Occipital lobe (tissue), 2 donors: ENCODE measurements around the gene AR. TPM values are rescaled to one million over a fixed set of nuclear protein-coding genes. Genes with fewer than 3 reads are reported as not detected.

Experiments used
- DNase-seq: peaks from one replicate; lab custom pipeline; 2025; lab: John Stamatoyannopoulos, UW
- total RNA-seq: library from RNA; depleted of rRNA; stranded (reverse); fragments of >200 nt; gene quantifications from one replicate; pipeline ENCODE4 v1.2.3, GENCODE V29; 2014

Gene AR
- total RNA-seq, 1 donor from 2014 or later, result 0.62 TPM

DNA sequence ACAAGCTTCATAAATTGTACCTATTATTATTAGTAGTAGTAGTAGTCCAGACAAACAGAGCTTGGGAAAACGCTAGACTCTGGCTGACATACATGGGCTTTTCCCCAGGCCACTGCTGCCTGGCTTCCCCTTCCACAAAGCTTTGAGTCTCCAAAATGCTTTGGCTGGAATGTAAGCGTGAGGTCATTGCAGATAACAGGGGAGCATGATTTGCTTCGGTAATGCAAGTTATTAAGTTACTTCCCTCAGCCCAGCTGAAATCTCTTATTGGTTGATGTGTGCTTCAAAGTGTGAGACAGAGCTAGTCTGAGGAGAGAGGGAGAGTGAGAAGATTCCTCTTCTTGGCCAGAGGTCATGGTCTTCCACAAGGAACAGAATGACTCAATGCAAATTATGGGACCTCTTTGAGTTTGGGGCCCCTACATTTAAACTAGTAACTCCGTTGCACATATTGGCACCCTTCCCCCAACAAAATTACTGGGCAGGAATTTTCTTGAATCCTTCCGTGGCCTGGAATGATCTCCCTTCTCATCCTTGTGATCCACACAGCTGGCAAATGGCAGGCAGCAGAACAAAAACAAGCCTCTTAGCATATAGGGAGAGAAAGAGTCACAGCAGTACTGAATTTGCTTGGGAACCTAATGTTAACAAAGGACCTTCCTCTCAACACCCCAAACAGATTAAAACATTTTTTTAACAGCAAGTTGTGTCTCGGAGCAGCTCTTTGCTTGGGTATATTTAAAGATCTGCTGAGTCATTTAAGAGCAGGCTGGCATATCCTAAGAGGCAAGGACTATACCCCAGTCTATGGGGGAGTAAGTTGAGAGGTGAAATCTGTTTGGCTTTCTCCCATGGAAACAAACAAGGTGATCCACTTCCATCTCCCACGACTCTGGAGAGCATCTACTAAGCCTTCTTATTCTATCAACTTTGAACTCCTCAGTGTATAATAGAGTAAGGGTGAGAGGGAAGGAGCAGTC lies 19.9 kb downstream of the AR start:
- no peak for DNase-seq

DNA sequence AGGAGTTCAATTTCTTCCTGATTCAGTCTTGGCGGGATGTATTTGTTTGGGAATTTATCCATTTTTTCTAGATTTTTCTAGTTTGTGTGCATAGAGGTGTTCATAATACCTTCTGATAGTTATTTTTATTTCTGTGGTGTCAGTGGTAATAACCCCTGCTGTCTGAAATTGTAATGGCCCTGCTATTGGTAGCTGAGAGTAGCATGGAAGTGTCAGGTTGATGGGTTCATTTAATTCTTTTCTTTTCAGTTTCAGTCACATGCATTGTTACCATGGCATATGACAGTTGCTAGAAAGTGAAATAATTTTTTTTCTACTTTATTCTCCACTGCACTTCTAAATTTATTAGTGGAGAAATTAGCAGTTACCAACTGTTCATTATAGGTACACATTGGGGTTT lies 20.7 kb downstream of the AR start:
- DNase-seq, result no peak

DNA sequence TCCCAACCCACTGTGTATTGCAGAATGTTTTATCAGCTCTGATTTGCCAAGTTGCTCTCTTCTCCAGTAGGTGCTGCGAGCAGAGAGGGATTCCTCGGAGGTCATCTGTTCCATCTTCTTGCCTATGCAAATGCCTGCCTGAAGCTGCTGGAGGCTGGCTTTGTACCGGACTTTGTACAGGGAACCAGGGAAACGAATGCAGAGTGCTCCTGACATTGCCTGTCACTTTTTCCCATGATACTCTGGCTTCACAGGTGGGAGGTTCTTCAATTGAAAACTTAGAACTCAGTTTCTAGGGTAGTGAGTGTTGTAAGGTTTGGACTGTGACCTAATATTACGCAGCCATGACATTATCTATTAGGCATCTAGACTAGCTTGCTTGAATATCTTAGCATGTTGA lies 24.9 kb downstream of the AR start:
- DNase-seq, result no peak

DNA sequence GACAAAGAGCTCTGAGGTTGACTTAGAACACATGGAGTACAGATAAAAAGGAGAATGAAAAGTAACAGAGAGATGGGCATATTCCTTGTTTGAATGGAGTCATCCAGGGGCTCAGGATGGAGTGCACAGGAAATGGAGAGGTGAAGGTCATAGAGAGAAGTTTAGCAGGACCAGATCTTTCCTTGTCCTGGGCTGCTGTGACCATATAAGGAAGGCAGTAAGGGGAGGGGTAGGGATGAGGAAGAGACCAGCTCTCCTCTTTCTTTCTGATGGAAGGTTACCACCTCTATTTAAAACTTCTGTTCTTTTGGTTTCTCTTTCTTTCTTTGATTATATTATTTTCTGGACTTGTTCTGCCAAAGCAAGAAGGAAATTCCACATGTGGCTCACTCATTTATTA lies 27.0 kb downstream of the AR start:
- DNase-seq, result no peak

DNA sequence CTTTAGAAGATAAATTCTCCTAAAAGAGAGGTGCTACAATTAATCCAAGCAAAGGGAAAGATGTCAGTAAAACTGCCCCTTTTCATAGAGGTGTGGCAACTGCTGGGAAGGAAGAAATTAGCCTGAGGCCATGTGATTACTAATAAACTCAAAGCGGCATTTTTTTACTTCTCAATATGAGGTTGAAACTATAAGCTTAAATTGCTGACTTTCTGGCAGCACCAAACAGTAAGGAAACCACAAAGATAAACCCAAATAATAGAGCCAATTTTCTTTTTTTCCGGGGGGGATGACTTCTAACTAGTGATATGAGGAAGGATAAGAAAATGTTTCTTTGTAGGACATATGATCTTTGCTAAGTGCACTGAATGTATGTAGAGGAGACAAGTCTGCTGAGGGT lies 30.9 kb downstream of the AR start:
- DNase-seq, result no peak

DNA sequence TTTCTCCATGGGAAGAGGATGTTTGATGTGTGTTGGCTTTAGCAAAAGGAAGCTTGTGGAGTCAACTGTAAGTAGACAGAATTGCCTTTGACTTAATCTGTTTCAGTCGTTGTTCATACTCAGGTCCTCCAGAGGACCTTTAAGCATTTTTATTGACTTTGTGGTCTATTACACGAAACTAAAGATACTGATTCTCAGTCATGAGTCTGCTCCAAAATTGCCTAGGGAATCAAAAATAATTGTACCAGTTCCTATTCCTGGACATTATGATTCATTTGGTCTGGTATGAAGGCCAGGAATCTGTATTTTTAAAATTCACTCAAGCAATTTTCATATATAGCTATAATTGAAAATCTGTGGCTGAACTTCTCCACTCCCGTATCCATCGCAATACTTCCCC lies 38.6 kb downstream of the AR start:
- DNase-seq, result no peak

DNA sequence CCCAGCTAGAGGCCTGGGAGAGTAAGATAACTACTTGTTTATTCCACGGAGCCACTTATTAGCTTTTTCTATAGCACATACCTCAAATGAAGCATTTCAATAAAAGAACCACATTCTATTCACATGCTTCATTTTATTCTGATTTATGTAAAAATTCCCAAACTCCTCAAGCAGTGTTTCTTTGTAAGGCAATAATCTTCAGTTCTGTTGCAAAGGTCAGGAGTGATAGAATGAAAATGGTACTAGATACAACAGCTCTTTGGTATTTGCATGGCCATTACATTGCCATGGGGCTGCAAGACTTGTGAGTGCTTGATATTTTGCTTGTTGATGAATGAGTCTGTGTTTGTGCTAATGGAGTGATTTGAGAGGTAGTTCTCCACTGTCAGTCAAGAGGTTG lies 39.4 kb downstream of the AR start:
- no peak for DNase-seq

DNA sequence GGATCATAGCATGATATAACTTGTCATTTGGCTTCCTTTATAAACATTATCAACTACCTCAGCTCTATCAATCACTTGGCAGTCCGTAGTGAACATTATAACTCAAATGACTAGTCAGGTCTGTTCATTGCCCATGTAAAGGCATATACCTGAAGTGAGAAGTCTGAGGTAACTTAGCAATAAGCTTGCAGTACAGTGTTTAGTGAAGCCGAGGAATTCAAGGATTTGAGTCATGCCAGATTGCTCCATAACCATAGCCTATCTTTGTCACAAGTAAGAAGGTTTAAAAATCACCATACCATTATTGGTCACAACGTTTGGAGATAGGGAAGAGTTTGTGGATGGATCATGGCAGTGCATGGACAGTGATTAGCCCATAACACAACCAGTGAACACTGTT lies 41.6 kb downstream of the AR start:
- no peak for DNase-seq

DNA sequence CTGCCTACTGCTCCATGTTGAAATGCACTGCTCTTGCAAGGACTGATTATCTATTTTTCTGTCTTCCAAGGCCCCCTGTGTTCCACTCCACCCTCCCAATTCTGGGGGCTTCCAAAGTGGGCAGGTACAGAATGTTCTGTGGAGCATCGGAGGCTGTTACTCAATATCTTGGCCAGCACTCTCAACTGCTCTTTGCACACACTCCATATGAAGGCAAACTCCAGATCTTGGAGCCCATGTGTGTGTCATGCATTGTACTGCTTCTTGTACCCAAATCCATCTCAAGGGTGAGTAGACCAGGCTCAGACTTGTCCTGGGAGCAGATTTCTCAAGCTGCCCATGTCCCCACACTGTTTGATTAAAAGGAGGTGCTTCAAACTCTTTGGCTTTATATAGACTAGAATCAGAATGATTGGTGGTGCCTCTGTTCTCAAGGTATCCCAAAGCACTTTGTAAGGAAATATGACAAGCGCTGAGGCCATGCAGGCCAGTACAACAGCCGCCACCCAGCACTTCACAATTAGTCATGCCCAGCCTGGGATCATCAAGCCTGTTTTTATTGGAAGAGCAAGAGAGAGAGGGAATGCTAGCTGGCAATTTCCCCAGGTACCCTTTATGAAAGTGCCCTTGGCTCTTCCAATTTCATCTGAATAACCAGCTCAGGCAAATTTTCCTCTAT lies 44.3 kb downstream of the AR start:
- no peak for DNase-seq

DNA sequence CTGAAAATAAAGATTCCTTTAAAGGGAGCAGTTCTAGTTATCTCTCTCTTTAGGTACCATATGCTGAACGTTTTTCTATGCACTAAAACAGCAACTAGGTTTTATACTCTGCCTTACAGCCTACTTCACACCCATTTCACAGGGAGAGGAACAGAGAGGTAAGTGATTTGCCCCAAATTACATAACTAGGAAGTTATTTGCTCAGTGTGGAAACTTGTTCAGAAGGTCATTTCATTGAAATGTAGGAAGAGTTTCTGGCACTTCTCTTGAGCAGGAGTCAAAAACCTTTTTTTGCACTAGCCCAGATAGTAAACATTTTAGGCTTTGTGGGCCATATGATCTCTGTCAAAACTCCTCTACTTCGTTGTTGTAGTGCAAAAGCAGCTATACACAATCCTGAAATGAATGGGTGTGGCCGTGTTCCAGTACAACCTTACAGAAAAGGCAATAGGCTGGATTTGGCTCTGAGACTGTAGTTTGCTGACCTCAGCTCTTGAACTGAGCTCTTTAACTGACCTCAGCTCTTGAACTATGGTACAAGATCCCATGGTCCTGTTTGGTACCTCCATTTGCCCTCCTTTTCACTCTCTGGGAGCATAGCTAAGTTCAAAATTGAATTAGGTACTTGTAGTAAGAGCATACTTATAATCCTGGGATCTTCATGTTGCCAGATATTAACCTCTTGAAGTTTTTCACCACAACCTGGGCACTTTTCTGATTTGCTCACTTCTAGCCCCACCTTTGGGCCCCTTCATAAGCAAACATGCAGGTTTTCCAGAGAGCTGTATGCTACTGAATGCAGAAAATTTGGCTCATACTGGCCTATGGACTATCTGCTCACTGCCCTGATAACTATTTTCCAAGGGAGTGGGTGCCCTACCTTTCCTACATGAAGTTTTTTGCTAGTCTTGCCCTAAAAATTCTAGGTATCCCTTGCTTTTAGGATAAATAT lies 53.3 kb downstream of the AR start:
- DNase-seq, result no peak

DNA sequence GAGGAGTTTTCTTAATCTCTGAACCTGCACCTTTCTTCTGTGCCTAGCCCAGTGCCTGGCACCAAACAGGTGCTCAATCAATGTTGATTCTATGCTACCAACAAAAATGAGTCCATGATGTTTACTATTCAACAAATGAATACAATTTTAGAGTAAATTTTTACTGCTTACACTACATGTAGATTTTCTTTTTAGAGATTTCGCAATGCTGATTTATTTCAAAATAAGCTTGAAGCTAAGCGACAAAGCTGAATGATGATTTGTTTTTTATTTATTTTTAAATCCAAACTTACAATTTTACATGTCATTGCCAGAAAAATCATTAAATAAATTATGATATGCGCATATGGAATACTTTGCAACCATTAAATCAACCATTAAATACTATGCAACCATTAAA lies 55.7 kb downstream of the AR start:
- no peak for DNase-seq

DNA sequence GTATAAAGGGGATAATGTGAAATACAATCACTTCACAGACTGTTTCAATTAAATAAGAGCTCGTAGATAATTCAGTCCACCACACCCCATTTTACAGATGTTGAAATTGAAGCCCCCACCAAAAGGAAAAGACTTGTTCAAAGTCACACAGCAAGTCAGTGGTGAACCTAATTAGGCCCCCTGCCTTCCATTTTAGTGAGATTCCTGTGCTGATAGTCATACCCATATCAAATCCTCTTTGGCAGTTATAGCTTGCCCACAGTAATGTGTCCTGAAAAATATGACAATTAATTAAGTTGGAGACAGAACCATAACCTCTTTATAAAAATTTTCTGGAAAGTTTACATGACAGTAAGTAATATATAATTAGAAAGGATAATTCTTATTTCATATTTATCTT lies 58.0 kb downstream of the AR start:
- no peak for DNase-seq

DNA sequence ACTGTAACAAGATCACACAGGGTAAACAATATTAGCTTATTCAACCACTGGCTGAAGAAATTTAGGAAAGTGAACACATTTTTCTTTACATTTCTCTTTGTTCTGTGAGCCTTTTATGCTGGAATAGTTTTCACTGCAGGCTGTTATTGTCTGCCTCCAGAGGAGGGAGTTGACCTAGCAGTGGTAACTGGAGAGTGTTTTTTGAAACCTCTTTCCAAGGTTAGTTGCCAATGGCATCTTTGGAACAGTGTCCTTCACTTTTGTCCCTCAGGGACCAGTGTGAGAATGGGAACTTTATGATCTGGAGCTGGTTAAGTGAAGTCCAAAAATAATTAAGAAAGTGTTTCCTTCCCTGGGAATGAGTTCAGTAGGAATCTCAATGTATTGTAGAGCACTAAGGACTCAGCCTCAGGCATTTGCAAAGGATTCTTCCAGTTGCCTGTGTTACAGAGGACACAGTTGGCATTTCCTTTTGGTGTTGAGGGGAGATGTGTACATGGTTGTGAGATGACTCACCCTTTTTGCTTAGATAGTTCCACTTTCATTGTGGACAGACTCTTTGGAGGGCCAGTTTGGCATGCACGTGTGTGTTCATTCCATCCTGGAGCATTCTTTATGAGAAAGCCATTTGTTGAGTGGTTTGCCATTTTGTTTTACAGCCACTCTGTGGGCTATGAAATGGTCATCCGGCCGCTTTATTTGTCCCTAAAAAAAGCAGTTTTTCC lies 61.3 kb downstream of the AR start:
- DNase-seq, result no peak

DNA sequence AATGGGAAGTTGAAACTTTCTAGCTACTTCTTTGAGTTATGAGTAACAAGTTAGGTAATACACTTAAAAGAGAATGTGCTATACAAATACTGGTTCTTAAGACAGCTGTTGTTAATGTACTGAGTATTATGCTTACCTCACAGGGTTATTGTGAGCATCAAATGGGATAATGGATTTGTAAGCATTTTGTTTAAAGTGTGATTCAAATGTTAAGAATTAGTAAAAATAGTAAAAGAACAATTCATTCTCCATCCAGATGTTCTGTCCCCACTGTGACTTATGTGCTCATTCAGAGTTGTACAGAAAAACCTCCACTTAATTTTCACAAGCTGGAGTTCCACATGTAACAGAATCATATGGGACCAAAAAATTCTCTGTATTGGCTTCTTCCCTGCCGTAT lies 63.6 kb downstream of the AR start:
- no peak for DNase-seq

DNA sequence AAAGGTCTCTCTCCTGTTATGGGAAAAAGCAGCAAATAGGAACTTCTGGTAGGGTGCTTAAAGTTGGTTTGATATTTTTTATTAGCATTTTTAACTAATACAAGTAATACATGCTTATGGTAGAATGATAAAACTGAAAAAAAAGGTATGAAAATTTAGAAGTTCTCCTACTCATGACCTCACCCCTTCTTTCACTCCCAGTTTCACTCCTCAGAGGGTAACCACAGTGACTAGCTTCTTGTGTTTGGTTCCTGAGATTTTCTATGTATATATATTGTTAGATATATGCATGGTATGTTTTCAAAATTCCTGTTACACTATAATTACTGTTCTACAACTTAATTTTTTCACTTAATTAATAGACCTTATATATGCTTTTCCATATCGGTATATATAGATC lies 66.5 kb downstream of the AR start:
- no peak for DNase-seq

DNA sequence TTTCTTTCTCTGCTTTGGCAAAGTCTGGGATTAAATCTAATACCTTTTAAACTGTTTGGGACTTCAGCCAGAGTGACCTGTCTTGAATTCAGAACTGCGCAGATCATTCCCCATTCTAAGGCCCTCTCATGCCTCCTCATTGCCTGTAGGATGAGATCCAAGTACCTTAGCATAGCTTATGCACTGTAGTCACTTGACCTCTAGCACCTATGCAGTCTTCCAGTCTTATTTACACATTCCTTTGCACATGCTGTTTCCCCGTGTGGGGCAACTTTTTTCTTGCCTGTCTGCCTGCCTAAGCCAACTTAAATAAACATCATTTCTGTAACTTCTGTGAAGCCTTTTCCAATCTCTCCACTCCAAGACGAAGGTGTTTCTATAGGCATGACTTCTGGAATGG lies 68.4 kb downstream of the AR start:
- no peak for DNase-seq

DNA sequence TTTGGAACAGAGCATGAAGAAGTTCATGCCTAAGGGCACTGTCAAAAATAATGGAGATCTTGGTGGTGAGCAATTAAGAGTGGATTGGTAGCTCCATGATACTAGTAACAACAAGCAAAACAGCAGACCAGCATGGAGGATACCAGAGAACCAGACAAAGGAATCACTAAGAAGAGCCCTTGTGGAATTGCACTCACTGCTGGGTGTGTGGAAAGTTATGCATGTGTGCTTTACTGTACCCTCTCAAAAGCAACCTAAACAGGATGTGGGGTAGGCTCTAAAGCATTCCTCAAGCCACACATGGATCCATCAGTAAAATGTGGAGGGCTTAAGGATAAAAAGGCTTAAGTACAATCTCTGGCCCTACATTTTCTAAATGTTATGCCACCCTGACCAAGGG lies 69.5 kb downstream of the AR start:
- no peak for DNase-seq

DNA sequence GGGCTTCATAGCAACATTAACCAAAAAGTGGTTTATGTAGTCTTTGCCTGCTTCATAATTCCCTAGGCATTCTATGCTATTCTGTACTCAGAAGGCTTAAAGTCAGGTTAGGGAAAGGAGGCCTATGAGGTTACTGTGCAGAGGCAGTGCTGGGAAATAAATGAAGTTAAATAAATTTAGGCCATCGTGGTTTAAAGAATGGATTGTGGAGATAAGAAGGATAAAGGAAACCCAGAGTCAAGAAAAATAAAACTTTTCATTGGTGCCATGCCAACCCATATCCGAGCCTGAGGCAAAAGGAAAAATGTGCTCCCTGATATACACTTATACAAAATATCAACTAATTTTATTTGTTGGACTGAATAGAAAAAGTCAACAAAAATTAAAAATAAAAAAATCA lies 70.2 kb downstream of the AR start:
- no peak for DNase-seq

DNA sequence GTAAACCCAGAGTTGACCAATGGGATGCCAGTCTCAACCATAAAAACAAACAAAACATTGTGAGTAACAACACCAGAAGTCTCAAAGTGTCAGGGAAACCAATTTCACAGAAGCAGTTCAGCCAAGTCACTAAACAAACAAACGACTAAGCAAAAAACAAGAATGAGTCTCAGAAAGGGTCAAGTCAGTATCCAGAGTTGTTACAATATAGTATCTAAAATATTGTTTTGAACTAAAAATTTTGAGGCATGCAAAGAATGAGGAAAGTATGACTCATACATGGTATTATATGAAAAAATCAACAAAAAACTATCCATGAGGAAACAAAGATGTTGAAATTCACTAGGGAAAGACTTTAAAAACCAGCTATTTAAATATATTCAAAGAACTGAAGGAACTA lies 70.6 kb downstream of the AR start:
- DNase-seq, result no peak

DNA sequence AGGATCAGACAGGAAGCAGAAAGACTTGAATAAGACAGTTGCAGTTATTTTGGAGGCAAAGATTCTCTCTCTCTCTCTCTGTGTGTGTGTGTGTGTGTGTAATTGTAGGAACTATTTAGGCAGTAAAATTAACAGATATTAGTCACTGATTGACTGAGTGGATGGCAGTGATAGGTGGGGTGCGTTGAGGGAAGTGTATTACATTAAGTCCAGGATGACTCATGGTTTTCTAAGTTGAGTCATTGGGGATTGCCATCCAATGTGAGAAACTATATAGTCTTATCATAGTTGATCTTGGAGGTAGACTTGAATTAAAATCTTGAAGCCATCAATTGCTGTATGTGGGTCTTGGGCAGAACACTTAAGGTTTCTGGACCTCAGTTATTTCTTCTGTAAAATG lies 75.4 kb downstream of the AR start:
- no peak for DNase-seq

DNA sequence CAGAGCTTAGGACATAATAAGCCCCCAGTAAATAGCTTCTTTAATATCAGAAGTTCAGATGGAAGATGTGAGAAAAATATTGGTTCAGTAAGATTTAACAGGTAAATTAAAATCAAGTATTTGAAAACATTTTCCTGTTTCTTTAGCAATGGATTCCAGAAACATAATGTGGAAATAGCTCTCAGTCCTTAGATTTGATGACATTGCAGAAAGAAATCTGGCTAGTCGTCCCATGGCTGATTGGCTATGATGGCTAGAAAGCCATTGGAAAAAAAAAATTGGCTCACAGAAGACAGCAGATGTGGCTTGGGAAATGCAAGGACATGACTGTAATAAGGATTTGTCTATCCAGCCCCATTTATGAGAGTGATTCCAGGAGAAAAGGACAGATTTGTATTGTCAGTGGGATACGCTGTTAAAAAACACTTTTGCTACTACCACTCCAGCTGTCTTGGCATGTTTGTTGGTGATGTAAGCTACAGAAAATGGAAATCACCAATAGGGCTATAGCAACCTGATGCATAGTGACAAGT lies 78.3 kb downstream of the AR start:
- DNase-seq, result no peak
